Adipocyte (in vitro differentiated cells): ENCODE results near the gene SURF1.
A peak's percentile ranks its signal among the peaks of the same experiment; 100 is the strongest.

Experiments
- DNase-seq: peaks from one replicate; pipeline ENCODE4 v3.0.0-alpha.2; 2015; ENCODE audit warnings: low read depth
- H3K27me3 ChIP-seq: replicated peaks from 2 replicates; pipeline ENCODE4 v1.7.0; 2013; ENCODE audit warnings: mild to moderate bottlenecking, low read length, moderate library complexity; ENCODE audit not compliant: control insufficient read depth, insufficient read depth
- H3K36me3 ChIP-seq: 2 replicates; pipeline ENCODE4 v1.7.0; 2013; ENCODE audit warnings: low read length, mild to moderate bottlenecking, moderate library complexity; ENCODE audit not compliant: control insufficient read depth, insufficient read depth, severe bottlenecking
- H3K4me1 ChIP-seq: 2 replicates; pipeline ENCODE4 v1.7.0; 2013; ENCODE audit warnings: mild to moderate bottlenecking, low read length, moderate library complexity; ENCODE audit not compliant: control insufficient read depth, insufficient read depth
- H3K4me3 ChIP-seq: 2 replicates; pipeline ENCODE4 v1.7.0; 2013; ENCODE audit warnings: mild to moderate bottlenecking, low read length, moderate library complexity
- H3K9ac ChIP-seq: 2 replicates; pipeline ENCODE4 v1.7.0; 2013; ENCODE audit warnings: mild to moderate bottlenecking, low read length, moderate library complexity
- H3K9me3 ChIP-seq: 2 replicates; pipeline ENCODE4 v1.7.0; 2013; ENCODE audit warnings: mild to moderate bottlenecking, low read length, moderate library complexity; ENCODE audit not compliant: control insufficient read depth

Gene SURF1

GRCh38 chr9:133356391-133357091 lies at the start of gene SURF1, which contains the start of gene SURF2:
Gene SURF1 (minus strand): TSS chr9:133356487. CDS start chr9:133356453, 34 bp downstream.
Gene SURF2 (plus strand): TSS chr9:133356550. CDS start chr9:133356593, 43 bp downstream.
- Histone ChIP-seq H3K27me3 (no peaks in the 10 kb centered on the region), H3K4me3 (peak within 1 kb of the TSS; percentile 95), H3K9me3 (no peaks in the 10 kb centered on the region), H3K9ac (peak within 1 kb of the TSS; percentile 91), H3K4me1 (peaks cover 44% of the 10 kb centered on the region), H3K36me3 (peaks cover 47% of the 10 kb centered on the region)
- DNase-seq = peak; percentile 96

GRCh38 chr9:133405508-133406438 lies 49.5 kb upstream of the SURF1 start:
- Histone ChIP-seq H3K9me3 (no peaks in the 10 kb centered on the region), H3K27me3 (no peaks in the 10 kb centered on the region), H3K9ac (peak overlapping the region; percentile 52), H3K36me3 (peaks cover 49% of the 10 kb centered on the region), H3K4me1 (peaks cover 16% of the 10 kb centered on the region), H3K4me3 (no peak overlapping the region)
- DNase-seq = no peak

GRCh38 chr9:133404454-133405002 lies 48.2 kb upstream of the SURF1 start:
- no peak overlapping the region for H3K4me3 ChIP-seq
- no peak for DNase-seq
- H3K9me3 ChIP-seq = no peaks in the 10 kb centered on the region
- peaks cover 16% of the 10 kb centered on the region for H3K4me1 ChIP-seq
- H3K36me3 ChIP-seq = peaks cover 37% of the 10 kb centered on the region
- H3K27me3 ChIP-seq = no peaks in the 10 kb centered on the region
- no peak overlapping the region for H3K9ac ChIP-seq

- H3K27me3 ChIP-seq = no peaks in the 10 kb centered on the region
- H3K4me3 ChIP-seq = no peak overlapping the region
- H3K4me1 ChIP-seq = peaks cover 16% of the 10 kb centered on the region
- H3K9me3 ChIP-seq = no peaks in the 10 kb centered on the region
- no peak overlapping the region for H3K9ac ChIP-seq
- H3K36me3 ChIP-seq = peaks cover 33% of the 10 kb centered on the region
- no peak for DNase-seq
Measured at GRCh38 chr9:133403766-133404453, 47.6 kb upstream of the SURF1 start.

GRCh38 chr9:133402689-133403088 lies 46.4 kb upstream of the SURF1 start:
- peaks cover 16% of the 10 kb centered on the region for H3K4me1 ChIP-seq
- peaks cover 22% of the 10 kb centered on the region for H3K36me3 ChIP-seq
- H3K27me3 ChIP-seq = peaks cover 4% of the 10 kb centered on the region
- DNase-seq = no peak
- H3K9me3 ChIP-seq = no peaks in the 10 kb centered on the region
- H3K9ac ChIP-seq = no peak overlapping the region
- H3K4me3 ChIP-seq = no peak overlapping the region

- H3K4me1 ChIP-seq = peaks cover 15% of the 10 kb centered on the region
- H3K9me3 ChIP-seq = no peaks in the 10 kb centered on the region
- H3K27me3 ChIP-seq = peaks cover 13% of the 10 kb centered on the region
- H3K9ac ChIP-seq = no peak overlapping the region
- DNase-seq = no peak
- peaks cover 12% of the 10 kb centered on the region for H3K36me3 ChIP-seq
- no peak overlapping the region for H3K4me3 ChIP-seq
Measured at GRCh38 chr9:133401588-133401987, 45.3 kb upstream of the SURF1 start.

GRCh38 chr9:133400292-133400691 lies 44.0 kb upstream of the SURF1 start:
- Histone ChIP-seq H3K9me3 (no peaks in the 10 kb centered on the region), H3K9ac (no peak overlapping the region), H3K27me3 (peaks cover 26% of the 10 kb centered on the region), H3K4me1 (peaks cover 3% of the 10 kb centered on the region), H3K36me3 (peaks cover 6% of the 10 kb centered on the region), H3K4me3 (no peak overlapping the region)
- no peak for DNase-seq

- DNase-seq = no peak
- Histone ChIP-seq H3K9ac (no peak overlapping the region), H3K4me3 (no peak overlapping the region), H3K27me3 (peaks cover 43% of the 10 kb centered on the region), H3K36me3 (no peaks in the 10 kb centered on the region), H3K4me1 (no peaks in the 10 kb centered on the region), H3K9me3 (no peaks in the 10 kb centered on the region)
Measured at GRCh38 chr9:133397895-133398294, 41.6 kb upstream of the SURF1 start.

GRCh38 chr9:133397370-133397769 lies 41.1 kb upstream of the SURF1 start:
- H3K9ac ChIP-seq = no peak overlapping the region
- H3K36me3 ChIP-seq = no peaks in the 10 kb centered on the region
- no peaks in the 10 kb centered on the region for H3K9me3 ChIP-seq
- H3K27me3 ChIP-seq = peaks cover 43% of the 10 kb centered on the region
- H3K4me1 ChIP-seq = no peaks in the 10 kb centered on the region
- no peak overlapping the region for H3K4me3 ChIP-seq
- DNase-seq = no peak

GRCh38 chr9:133396952-133397351 lies 40.7 kb upstream of the SURF1 start:
- peaks cover 43% of the 10 kb centered on the region for H3K27me3 ChIP-seq
- no peak overlapping the region for H3K4me3 ChIP-seq
- no peaks in the 10 kb centered on the region for H3K9me3 ChIP-seq
- no peak for DNase-seq
- no peaks in the 10 kb centered on the region for H3K4me1 ChIP-seq
- H3K9ac ChIP-seq = no peak overlapping the region
- no peaks in the 10 kb centered on the region for H3K36me3 ChIP-seq
